ENCODE data around the gene MCEMP1. TPM values are rescaled to one million over a fixed set of nuclear protein-coding genes. Genes with fewer than 3 reads are reported as not detected.

Gene MCEMP1
- total and polyA plus RNA-seq, 7 donors, result 0.18 to 0.54 (median 0.28) TPM; not detected in 1

DNA sequence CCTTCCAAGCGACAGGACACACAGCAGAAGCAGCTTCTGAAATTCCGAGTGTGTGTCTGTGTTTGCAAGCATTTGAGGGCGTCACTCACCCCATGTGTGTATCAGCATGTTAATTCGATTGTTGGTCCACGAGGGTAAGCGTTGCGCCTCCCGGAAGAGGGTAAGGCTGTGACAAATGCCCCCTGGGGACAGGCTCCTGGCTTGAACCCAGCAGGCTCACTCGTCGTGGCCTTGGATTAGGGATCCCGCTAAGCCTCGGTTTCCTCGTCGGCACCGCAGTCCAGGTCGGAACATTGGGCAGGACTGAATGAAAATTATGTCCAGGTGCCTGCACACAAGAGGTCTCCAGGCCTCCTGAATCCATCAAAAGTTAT lies 40.6 kb upstream of the MCEMP1 start:
- TF ChIP-seq, protein P1, sequence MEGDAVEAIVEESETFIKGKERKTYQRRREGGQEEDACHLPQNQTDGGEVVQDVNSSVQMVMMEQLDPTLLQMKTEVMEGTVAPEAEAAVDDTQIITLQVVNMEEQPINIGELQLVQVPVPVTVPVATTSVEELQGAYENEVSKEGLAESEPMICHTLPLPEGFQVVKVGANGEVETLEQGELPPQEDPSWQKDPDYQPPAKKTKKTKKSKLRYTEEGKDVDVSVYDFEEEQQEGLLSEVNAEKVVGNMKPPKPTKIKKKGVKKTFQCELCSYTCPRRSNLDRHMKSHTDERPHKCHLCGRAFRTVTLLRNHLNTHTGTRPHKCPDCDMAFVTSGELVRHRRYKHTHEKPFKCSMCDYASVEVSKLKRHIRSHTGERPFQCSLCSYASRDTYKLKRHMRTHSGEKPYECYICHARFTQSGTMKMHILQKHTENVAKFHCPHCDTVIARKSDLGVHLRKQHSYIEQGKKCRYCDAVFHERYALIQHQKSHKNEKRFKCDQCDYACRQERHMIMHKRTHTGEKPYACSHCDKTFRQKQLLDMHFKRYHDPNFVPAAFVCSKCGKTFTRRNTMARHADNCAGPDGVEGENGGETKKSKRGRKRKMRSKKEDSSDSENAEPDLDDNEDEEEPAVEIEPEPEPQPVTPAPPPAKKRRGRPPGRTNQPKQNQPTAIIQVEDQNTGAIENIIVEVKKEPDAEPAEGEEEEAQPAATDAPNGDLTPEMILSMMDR (IDR thresholded peaks at IDR 0.05), result no peak
- no peak for DNase-seq
- peaks cover 0 to 32% (median 13%) of the 10 kb centered on the region in 3 donors for H3K27me3 ChIP-seq (ENCODE audit: insufficient read depth in 3 of 3, low read length in 2 of 3)
- H3K27ac ChIP-seq, result no peak overlapping the region
- H3K4me3 ChIP-seq, result no peak overlapping the region
- ATAC-seq, result no peak
- intact Hi-C loops (cut with DNase I), result no loop called here
- no peaks in the 10 kb centered on the region for H3K4me1 ChIP-seq
- 56 to 64% (median 56%) methylated on average over 16 of the region's 16 CpGs for WGBS, 3 donors
- H3K9me3 ChIP-seq, result no peaks in the 10 kb centered on the region
- no peaks in the 10 kb centered on the region for H3K36me3 ChIP-seq (ENCODE audit: insufficient read depth in 1 of 2, low read depth in 1 of 2)

DNA sequence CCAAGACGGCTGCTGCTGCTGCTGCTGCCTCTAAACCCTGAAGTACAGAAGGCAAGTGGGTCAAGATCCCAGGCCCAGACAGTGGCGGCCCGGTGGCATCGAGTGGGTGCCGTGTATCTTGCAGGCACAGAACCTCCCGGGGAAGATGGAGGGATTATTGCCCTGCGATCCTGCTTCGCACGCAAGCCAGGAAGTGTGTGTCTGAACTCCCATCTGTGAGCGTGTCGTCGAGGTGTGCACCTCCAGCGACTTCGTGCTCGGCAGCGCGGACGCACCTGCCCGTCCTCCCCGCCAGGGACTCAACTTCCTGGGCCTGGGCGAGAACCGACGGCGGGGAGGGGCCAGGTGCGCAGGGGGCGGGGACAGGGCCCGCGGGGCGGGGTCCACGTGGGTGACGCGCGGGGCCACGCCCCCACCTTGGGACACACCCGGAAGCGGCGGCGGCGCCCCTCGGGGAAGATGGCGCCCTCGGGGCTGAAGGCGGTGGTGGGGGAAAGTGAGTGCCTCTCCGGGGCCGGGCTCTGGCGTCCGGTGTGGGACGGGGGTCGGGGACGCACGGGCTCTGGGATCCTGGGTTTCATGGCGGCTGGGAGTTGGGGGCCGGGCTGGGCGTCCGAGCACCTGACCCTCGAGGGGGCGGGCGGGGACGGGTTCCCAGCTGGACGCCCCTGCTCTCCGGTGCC lies 40.1 kb upstream of the MCEMP1 start, which contains the start of gene STXBP2:
Gene STXBP2, plus strand, starts transcription at position 420 of the 683 bp plus-strand sequence. Its CDS starts 40 bp downstream, at position 460.
- H3K27ac ChIP-seq, result peak within 1 kb of the TSS; percentile 30
- intact Hi-C loops (cut with DNase I), result no loop called here
- H3K27me3 ChIP-seq (ENCODE audit: insufficient read depth in 3 of 3, low read length in 2 of 3), result peaks cover 0 to 32% (median 13%) of the 10 kb centered on the region in 3 donors
- 5 to 7% (median 7%) methylated on average over 40 to 61 of the region's 61 CpGs for WGBS, 3 donors
- TF ChIP-seq, protein P1 (IDR thresholded peaks at IDR 0.05), result no peak
- DNase-seq (peak; percentile 55 to 73), ATAC-seq (peak; percentile 26 to 63 (median 44))
- H3K4me3 ChIP-seq, result peak within 1 kb of the TSS; percentile 46
- no peaks in the 10 kb centered on the region for H3K36me3 ChIP-seq (ENCODE audit: insufficient read depth in 1 of 2, low read depth in 1 of 2)
- H3K4me1 ChIP-seq, result no peaks in the 10 kb centered on the region
- H3K9me3 ChIP-seq, result no peaks in the 10 kb centered on the region

DNA sequence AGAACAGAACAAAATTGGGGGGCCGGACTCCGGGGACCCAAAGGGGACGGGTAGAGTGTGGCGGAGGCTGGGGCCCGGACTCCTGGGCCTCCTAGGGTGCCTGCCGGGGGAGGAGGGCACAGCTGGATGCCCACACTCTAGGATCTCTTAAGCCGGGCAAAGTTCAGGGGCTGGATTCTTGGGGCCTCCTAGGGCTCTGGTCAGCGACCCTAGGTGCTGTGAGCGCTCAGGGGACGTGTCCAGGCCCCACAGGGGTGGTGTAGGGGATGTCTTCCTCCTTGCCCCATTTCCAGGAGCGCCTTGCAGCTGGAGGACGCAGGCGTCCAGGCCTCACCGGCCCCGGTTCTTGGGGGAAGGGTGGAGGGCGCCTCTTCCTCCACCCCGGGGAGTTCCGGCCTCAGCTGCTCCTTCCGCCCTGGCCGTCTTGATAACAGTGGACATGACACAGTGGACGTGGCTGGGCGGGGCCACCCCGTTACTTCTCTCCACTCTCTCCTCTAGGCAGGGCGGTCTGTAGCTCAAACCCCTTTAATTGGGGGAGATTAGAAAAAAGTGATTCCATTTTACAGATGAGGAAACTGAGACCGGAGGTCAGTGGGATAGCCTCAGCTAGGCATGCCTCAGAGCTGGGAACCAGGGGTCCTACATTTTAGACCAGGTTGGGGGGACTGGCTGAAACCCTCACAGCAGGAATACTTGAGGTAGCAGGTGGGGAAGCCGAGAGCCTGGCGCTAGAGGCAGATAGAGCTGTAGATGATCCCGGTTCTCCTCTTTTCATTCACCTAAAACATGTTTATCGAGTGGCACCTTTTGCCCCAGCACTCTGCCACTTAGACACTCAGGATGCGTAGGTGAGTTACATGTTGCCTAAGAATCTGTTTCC lies 39.3 kb upstream of the MCEMP1 start:
- Histone ChIP-seq H3K27me3 (ENCODE audit: insufficient read depth in 3 of 3, low read length in 2 of 3) (peaks cover 0 to 32% (median 13%) of the 10 kb centered on the region in 3 donors), H3K9me3 (no peaks in the 10 kb centered on the region), H3K4me1 (no peaks in the 10 kb centered on the region), H3K27ac (peak overlapping the region; percentile 30), H3K36me3 (ENCODE audit: insufficient read depth in 1 of 2, low read depth in 1 of 2) (no peaks in the 10 kb centered on the region), H3K4me3 (peak overlapping the region; percentile 46)
- intact Hi-C loops (cut with DNase I), result no loop called here
- DNase-seq, result peak; percentile 47 to 68
- 36 to 39% (median 37%) methylated on average over 30 of the region's 30 CpGs for WGBS, 3 donors
- TF ChIP-seq, protein P1 (IDR thresholded peaks at IDR 0.05), result no peak
- peak in 3 of 4 donors; percentile 19 to 40 (median 23) for ATAC-seq

DNA sequence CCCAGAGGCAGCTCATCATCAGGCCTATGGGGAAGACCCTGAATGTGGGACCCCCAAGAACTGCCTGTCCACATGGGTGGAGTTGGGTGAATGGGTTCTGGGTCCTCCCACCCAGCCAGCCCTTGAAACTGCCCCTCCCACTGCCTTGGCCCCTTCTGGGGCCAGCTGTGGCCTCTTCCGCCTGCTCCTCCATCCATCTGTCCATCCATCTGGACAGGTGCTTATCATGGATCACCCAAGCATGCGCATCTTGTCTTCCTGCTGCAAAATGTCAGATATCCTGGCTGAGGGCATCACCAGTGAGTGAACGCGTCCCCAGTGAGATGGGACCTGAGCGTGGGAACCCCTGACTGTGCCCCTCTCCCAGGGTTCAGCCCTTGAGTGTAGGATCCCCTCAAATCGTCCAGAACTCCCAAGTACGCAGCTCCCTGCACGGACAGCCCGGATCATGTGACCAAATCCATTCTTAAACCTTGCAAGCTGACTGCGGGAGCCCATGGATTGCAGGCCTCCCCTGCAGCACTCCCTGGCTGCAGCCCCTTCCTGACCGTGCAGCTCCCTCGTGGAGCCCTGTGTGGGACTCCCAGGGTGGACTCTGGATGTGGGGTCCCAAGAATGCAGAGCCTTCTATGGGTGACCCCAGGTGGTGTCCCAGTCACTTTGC lies 38.0 kb upstream of the MCEMP1 start:
- no peaks in the 10 kb centered on the region for H3K36me3 ChIP-seq (ENCODE audit: insufficient read depth in 1 of 2, low read depth in 1 of 2)
- no peak for ATAC-seq
- no peak for DNase-seq
- peaks cover 0 to 32% (median 10%) of the 10 kb centered on the region in 3 donors for H3K27me3 ChIP-seq (ENCODE audit: insufficient read depth in 3 of 3, low read length in 2 of 3)
- H3K4me1 ChIP-seq, result no peaks in the 10 kb centered on the region
- WGBS, 3 donors, result 50 to 56% (median 55%) methylated on average over 12 of the region's 12 CpGs
- no peak overlapping the region for H3K4me3 ChIP-seq
- no peak overlapping the region for H3K27ac ChIP-seq
- no peaks in the 10 kb centered on the region for H3K9me3 ChIP-seq
- TF ChIP-seq, protein P1 (IDR thresholded peaks at IDR 0.05), result no peak
- intact Hi-C loops (cut with DNase I), result no loop called here

All from psoas muscle (tissue), 8 donors.